Osteocyte (in vitro differentiated cells): ENCODE data around the gene ZMYND15. TPM values are rescaled to one million over a fixed set of nuclear protein-coding genes. Genes with fewer than 3 reads are reported as not detected.

ENCODE experiments used
- DNase-seq: peaks from one replicate; pipeline ENCODE4 v3.0.0; 2021; ENCODE audit warnings: mixed read lengths; ENCODE audit not compliant: unreplicated experiment; ENCODE audit errors: extremely low spot score
- H3K27ac Mint-ChIP-seq: one replicate; pipeline ENCODE4 v1.8.0; 2021; ENCODE audit warnings: mild to moderate bottlenecking, mixed read lengths; ENCODE audit not compliant: unreplicated experiment
- H3K27me3 Mint-ChIP-seq: one replicate; pipeline ENCODE4 v1.8.0; 2021; ENCODE audit warnings: mixed read lengths; ENCODE audit not compliant: unreplicated experiment
- H3K36me3 Mint-ChIP-seq: one replicate; pipeline ENCODE4 v1.8.0; 2021; ENCODE audit warnings: mixed read lengths; ENCODE audit not compliant: unreplicated experiment
- H3K4me1 Mint-ChIP-seq: one replicate; pipeline ENCODE4 v1.8.0; 2021; ENCODE audit warnings: mixed read lengths; ENCODE audit not compliant: unreplicated experiment
- H3K4me3 Mint-ChIP-seq: one replicate; pipeline ENCODE4 v1.8.0; 2021; ENCODE audit warnings: mild to moderate bottlenecking, moderate library complexity, mixed read lengths; ENCODE audit not compliant: unreplicated experiment
- H3K9me3 Mint-ChIP-seq: one replicate; pipeline ENCODE4 v1.8.0; 2021; ENCODE audit warnings: mixed read lengths; ENCODE audit not compliant: unreplicated experiment
- total RNA-seq: library from RNA; stranded (reverse); gene quantifications from 2 replicates; pipeline ENCODE4 v1.2.1, GENCODE V29; 2021
- TF ChIP-seq, protein P1 (sequence below): fragments of 200-600 bp; sonication (generic); IDR thresholded peaks from 2 replicates; pipeline ENCODE4 v1.5.0; 2021; ENCODE audit warnings: antibody characterized with exemption, mild to moderate bottlenecking, moderate library complexity

Gene ZMYND15
- total RNA-seq, 1 donor from 2014 or later, result 0.99 TPM

DNA sequence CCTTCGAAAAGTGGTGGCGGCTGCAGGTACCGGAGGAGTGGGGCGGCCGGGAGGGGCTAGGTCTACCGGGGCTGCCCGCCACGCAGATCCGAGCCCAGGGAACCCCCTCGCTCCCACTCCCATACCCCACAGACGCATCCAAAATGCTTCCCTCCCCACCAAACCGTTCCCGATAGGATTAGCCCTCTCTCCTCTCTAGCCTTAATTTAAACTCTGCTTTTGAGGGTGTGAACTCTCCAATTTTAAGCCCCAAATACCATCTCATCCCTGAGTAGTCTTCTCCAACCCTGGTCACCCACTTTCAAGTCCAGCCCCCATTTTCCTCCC, 355 bp downstream of the ZMYND15 start:
- Mint-ChIP-seq H3K27me3 (peaks cover 20% of the 10 kb centered on the region), H3K9me3 (no peaks in the 10 kb centered on the region), H3K27ac (peak overlapping the region; percentile 19), H3K36me3 (no peaks in the 10 kb centered on the region), H3K4me1 (peaks cover 16% of the 10 kb centered on the region), H3K4me3 (peak overlapping the region; percentile 75)
- DNase-seq, result no peak
- TF ChIP-seq, protein P1, sequence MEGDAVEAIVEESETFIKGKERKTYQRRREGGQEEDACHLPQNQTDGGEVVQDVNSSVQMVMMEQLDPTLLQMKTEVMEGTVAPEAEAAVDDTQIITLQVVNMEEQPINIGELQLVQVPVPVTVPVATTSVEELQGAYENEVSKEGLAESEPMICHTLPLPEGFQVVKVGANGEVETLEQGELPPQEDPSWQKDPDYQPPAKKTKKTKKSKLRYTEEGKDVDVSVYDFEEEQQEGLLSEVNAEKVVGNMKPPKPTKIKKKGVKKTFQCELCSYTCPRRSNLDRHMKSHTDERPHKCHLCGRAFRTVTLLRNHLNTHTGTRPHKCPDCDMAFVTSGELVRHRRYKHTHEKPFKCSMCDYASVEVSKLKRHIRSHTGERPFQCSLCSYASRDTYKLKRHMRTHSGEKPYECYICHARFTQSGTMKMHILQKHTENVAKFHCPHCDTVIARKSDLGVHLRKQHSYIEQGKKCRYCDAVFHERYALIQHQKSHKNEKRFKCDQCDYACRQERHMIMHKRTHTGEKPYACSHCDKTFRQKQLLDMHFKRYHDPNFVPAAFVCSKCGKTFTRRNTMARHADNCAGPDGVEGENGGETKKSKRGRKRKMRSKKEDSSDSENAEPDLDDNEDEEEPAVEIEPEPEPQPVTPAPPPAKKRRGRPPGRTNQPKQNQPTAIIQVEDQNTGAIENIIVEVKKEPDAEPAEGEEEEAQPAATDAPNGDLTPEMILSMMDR, result no peak

DNA sequence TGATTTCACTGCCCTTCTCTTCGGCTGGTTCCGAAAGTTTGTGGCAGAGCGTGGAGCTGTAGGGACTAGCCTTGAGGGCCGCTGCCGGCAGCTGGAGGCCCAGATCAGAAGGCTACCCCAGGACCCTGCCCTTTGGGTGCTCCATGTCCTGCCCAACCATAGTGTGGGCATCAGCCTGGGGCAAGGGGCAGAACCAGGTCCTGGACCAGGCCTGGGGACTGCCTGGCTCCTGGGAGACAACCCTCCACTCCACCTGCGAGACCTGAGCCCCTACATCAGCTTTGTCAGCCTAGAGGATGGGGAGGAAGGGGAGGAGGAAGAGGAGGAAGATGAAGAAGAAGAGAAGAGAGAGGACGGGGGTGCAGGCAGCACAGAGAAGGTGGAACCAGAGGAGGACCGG, 951 bp downstream of the ZMYND15 start:
- Mint-ChIP-seq H3K36me3 (no peaks in the 10 kb centered on the region), H3K4me3 (peak overlapping the region; percentile 75), H3K9me3 (no peaks in the 10 kb centered on the region), H3K27ac (peak overlapping the region; percentile 19), H3K27me3 (peaks cover 24% of the 10 kb centered on the region), H3K4me1 (peaks cover 20% of the 10 kb centered on the region)
- DNase-seq, result no peak
- TF ChIP-seq, protein P1, result no peak

DNA sequence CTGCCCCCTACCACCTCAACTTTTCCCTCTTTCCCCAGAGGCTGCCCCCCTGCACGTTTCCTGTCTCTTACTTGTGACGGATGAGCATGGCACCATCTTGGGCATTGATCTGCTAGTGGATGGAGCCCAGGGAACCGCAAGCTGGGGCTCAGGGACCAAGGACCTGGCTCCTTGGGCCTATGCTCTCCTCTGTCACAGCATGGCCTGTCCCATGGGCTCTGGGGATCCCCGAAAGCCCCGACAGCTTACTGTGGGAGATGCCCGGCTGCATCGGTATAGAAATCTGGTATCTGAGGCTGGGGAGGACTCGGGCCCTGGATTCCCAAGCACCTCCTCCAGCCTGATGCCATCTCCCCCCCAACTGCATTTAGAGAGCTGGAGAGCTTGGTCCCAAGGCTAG, 1.9 kb downstream of the ZMYND15 start:
- Mint-ChIP-seq H3K36me3 (no peaks in the 10 kb centered on the region), H3K4me1 (peaks cover 20% of the 10 kb centered on the region), H3K9me3 (no peaks in the 10 kb centered on the region), H3K27ac (no peak overlapping the region), H3K27me3 (peaks cover 22% of the 10 kb centered on the region), H3K4me3 (no peak overlapping the region)
- no peak for DNase-seq
- TF ChIP-seq, protein P1, result no peak

- TF ChIP-seq, protein P1, result no peak
- Mint-ChIP-seq H3K36me3 (no peaks in the 10 kb centered on the region), H3K4me1 (peaks cover 20% of the 10 kb centered on the region), H3K4me3 (no peak overlapping the region), H3K9me3 (no peaks in the 10 kb centered on the region), H3K27me3 (peaks cover 25% of the 10 kb centered on the region), H3K27ac (no peak overlapping the region)
- DNase-seq, result no peak
Measured at GRCh38 chr17:4742133-4742532, 2.5 kb downstream of the ZMYND15 start.

DNA sequence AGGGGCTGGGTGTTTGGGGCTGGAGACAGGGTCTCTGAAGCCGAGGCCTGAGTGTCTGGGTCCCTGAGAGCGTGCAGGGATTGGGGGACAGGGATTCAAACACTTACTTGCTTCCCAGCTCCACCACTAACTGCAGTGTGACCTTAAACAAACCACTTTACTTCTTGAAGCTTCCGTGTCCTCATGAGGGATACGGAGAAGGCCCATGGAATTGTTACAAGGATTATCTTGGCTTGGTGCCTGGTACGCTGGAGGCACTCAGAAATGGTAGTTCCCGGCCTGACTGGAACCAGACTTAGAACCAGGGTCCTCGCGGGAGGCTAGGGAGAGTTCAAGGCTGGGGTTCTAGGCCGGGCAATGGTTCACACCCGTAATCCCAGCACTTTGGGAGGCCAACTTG, 3.0 kb downstream of the ZMYND15 start:
- H3K27me3 Mint-ChIP-seq, result peaks cover 26% of the 10 kb centered on the region
- H3K27ac Mint-ChIP-seq, result no peak overlapping the region
- no peak for DNase-seq
- TF ChIP-seq, protein P1, result no peak
- no peaks in the 10 kb centered on the region for H3K9me3 Mint-ChIP-seq
- H3K36me3 Mint-ChIP-seq, result no peaks in the 10 kb centered on the region
- H3K4me1 Mint-ChIP-seq, result peaks cover 20% of the 10 kb centered on the region
- H3K4me3 Mint-ChIP-seq, result no peak overlapping the region
